HUES48 (cell line): ENCODE data around the gene CCDC33.

Experiments used
- H3K27ac ChIP-seq: one replicate; pipeline ENCODE4 v1.7.0; 2013; ENCODE audit warnings: low read depth, low read length, inconsistent platforms
- H3K27me3 ChIP-seq: 2 replicates; pipeline ENCODE4 v1.6.1; 2013; ENCODE audit warnings: mild to moderate bottlenecking, low read length; ENCODE audit not compliant: control insufficient read depth, insufficient read depth
- H3K36me3 ChIP-seq: 2 replicates; pipeline ENCODE4 v1.6.1; 2013; ENCODE audit warnings: low read length; ENCODE audit not compliant: control insufficient read depth, insufficient read depth
- H3K4me1 ChIP-seq: 2 replicates; pipeline ENCODE4 v1.6.1; 2013; ENCODE audit warnings: mild to moderate bottlenecking, low read length; ENCODE audit not compliant: control insufficient read depth, insufficient read depth
- H3K4me3 ChIP-seq: 2 replicates; pipeline ENCODE4 v1.5.1; 2013; ENCODE audit warnings: mild to moderate bottlenecking, low read depth, low read length
- H3K9ac ChIP-seq: 2 replicates; pipeline ENCODE4 v1.6.1; 2013; ENCODE audit warnings: mild to moderate bottlenecking, low read depth, low read length, moderate library complexity
- H3K9me3 ChIP-seq: 2 replicates; pipeline ENCODE4 v1.6.1; 2013; ENCODE audit warnings: low read length; ENCODE audit not compliant: control insufficient read depth, insufficient read depth

The CCDC33 gene

GRCh38 chr15:74333093-74333492, 97.0 kb downstream of the CCDC33 start:
- no peak overlapping the region for H3K4me3 ChIP-seq
- no peaks in the 10 kb centered on the region for H3K9me3 ChIP-seq
- H3K4me1 ChIP-seq, result no peaks in the 10 kb centered on the region
- H3K36me3 ChIP-seq, result no peaks in the 10 kb centered on the region
- H3K9ac ChIP-seq, result no peak overlapping the region
- H3K27me3 ChIP-seq, result no peaks in the 10 kb centered on the region
- H3K27ac ChIP-seq, result no peak overlapping the region

- Histone ChIP-seq H3K4me1 (no peaks in the 10 kb centered on the region), H3K27me3 (no peaks in the 10 kb centered on the region), H3K4me3 (no peak overlapping the region)
Observed at GRCh38 chr15:74333662-74334061, 97.5 kb downstream of the CCDC33 start.

DNA sequence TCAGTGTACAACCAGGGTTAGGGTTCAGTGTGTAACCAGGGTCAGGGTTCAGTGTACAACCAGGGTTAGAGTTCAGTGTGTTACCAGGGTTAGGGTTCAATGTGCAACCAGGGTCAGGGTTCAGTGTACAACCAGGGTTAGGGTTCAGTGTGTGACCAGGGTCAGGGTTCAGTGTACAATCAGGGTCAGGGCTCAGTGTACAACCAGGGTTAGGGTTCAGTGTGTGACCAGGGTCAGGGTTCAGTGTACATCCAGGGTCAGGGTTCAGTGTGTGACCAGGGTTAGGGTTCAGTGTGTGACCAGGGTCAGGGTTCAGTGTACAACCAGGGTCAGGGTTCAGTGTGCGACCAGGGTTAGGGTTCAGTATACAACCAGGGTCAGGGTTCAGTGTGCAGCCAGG, 98.0 kb downstream of the CCDC33 start:
- Histone ChIP-seq H3K36me3 (no peaks in the 10 kb centered on the region), H3K4me1 (no peaks in the 10 kb centered on the region), H3K27me3 (no peaks in the 10 kb centered on the region), H3K9me3 (no peaks in the 10 kb centered on the region), H3K27ac (no peak overlapping the region), H3K4me3 (no peak overlapping the region), H3K9ac (no peak overlapping the region)

More at GRCh38 chr15:74333662-74334061, 97.5 kb downstream of the CCDC33 start:
- H3K27ac ChIP-seq, result no peak overlapping the region
- no peak overlapping the region for H3K9ac ChIP-seq
- H3K9me3 ChIP-seq, result no peaks in the 10 kb centered on the region
- H3K36me3 ChIP-seq, result no peaks in the 10 kb centered on the region

- Histone ChIP-seq H3K9ac (no peak overlapping the region), H3K9me3 (no peaks in the 10 kb centered on the region), H3K27me3 (no peaks in the 10 kb centered on the region), H3K4me1 (no peaks in the 10 kb centered on the region), H3K36me3 (no peaks in the 10 kb centered on the region), H3K27ac (no peak overlapping the region), H3K4me3 (no peak overlapping the region)
Observed at GRCh38 chr15:74335396-74335795, 99.3 kb downstream of the CCDC33 start.

DNA sequence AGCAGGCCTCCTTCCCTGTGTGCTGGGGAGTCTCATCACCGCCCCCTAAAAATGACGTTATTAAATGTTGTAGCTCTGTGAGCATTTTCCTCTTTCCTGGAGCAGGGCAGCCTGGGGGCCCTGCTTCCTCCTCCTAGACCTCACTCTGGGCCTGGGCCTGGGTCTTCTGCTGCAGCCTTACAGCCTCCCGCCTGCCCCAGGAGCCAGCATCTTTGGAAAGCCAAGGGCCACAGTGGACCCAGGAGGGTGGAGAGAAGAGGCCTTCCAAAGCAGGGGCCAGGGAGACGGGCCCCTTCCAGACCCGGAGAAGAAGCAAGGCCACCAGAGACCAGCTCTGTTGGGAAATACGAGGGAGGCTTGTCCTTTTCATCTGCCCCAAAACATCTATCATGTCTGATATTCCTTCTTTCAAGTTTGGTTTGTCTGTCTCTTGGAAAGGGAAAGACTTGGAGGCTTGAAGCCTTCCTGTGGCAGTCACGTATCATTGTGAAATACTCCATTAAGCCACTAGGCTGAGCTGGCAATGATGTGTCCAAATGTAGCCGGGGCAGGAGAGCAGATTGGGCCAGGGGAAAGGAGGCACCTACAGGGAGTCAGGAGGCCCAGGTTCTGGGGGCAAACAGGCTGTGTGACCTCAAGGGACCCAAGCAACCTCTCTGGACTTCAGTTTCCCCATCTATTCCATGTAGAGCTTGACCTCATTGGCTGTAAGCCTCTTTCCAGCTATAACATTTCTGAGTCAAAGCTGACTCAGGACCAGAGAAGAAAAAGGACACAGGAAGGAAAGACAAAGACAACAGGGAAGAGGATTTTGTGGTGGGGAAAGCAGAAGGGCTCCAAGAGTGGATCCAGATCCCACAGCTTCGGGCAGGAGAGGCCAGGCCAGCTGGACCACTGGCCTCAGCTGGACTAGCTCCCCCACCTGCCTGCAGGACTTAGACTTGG, 100.2 kb downstream of the CCDC33 start:
- Histone ChIP-seq H3K27me3 (no peaks in the 10 kb centered on the region), H3K4me3 (no peak overlapping the region), H3K36me3 (no peaks in the 10 kb centered on the region), H3K9ac (no peak overlapping the region), H3K9me3 (no peaks in the 10 kb centered on the region), H3K4me1 (no peaks in the 10 kb centered on the region), H3K27ac (no peak overlapping the region)

GRCh38 chr15:74337146-74337545, 101.0 kb downstream of the CCDC33 start:
- Histone ChIP-seq H3K4me1 (no peaks in the 10 kb centered on the region), H3K27me3 (no peaks in the 10 kb centered on the region)

DNA sequence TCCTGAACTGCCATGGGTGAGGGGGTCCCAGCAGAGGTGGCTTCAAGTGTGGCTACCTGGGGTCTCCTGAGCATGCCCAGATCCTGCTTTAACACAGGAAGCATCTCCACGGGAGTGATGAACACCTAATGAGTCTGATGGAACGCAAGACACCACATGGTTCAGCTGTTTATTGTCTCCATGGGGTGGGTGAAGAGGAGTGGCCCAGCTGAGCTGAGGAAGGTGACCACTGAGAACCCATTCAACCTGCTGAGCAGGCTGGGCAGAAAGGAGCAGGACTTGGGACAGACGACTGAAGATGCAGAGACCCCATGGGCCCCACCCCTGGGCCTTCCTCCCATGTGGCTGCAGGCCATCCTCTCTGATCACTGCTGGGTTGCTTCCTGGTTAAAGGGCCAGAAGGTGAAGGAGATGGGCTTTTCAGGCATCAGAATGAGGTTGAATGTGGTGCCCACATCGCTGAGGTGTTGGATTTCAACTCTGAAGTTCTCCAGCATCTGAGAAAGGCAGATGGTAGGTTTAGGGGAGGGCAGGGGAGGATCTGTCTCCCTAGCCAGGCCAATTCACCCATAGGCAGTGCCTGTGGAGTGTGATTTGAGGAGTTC, 101.6 kb downstream of the CCDC33 start:
- Histone ChIP-seq H3K4me3 (no peak overlapping the region), H3K36me3 (no peaks in the 10 kb centered on the region), H3K9me3 (no peaks in the 10 kb centered on the region), H3K27me3 (no peaks in the 10 kb centered on the region), H3K9ac (no peak overlapping the region), H3K27ac (no peak overlapping the region), H3K4me1 (no peaks in the 10 kb centered on the region)

More at GRCh38 chr15:74337146-74337545, 101.0 kb downstream of the CCDC33 start:
- Histone ChIP-seq H3K9me3 (no peaks in the 10 kb centered on the region), H3K27ac (no peak overlapping the region), H3K9ac (no peak overlapping the region), H3K36me3 (no peaks in the 10 kb centered on the region), H3K4me3 (no peak overlapping the region)

DNA sequence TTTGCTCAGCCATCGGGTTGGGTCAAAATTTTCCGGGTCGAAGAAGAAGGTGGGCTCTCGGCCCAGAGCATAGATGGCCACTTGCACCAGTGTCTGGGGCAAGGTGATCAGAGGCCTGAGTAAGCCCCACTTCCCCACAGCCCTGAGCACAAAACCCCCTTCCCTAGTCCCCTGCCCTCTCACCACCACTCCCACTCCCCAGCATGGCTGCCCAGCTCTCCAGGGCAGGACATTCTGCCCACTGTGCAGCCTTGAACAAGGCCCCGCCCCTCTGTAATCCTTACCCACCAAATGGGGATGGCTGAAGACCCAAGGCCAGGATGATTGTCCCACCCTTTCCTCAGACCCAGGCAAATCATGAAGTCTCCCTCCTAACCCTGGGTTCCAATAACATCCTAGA, 102.5 kb downstream of the CCDC33 start:
- no peaks in the 10 kb centered on the region for H3K36me3 ChIP-seq
- H3K27ac ChIP-seq, result no peak overlapping the region
- no peak overlapping the region for H3K9ac ChIP-seq
- H3K9me3 ChIP-seq, result no peaks in the 10 kb centered on the region
- H3K4me1 ChIP-seq, result no peaks in the 10 kb centered on the region
- H3K27me3 ChIP-seq, result no peaks in the 10 kb centered on the region
- no peak overlapping the region for H3K4me3 ChIP-seq

- Histone ChIP-seq H3K9ac (no peak overlapping the region), H3K27me3 (no peaks in the 10 kb centered on the region), H3K27ac (no peak overlapping the region), H3K4me1 (no peaks in the 10 kb centered on the region), H3K36me3 (no peaks in the 10 kb centered on the region), H3K4me3 (no peak overlapping the region), H3K9me3 (no peaks in the 10 kb centered on the region)
Observed at GRCh38 chr15:74339371-74339770, 103.2 kb downstream of the CCDC33 start.

- Histone ChIP-seq H3K27me3 (no peaks in the 10 kb centered on the region), H3K4me3 (no peak overlapping the region), H3K9ac (no peak overlapping the region), H3K36me3 (no peaks in the 10 kb centered on the region), H3K4me1 (no peaks in the 10 kb centered on the region), H3K27ac (no peak overlapping the region), H3K9me3 (no peaks in the 10 kb centered on the region)
Observed at GRCh38 chr15:74340150-74340549, 104.0 kb downstream of the CCDC33 start.

GRCh38 chr15:74343127-74343796, 107.1 kb downstream of the CCDC33 start:
- no peak overlapping the region for H3K4me3 ChIP-seq
- no peaks in the 10 kb centered on the region for H3K36me3 ChIP-seq
- no peaks in the 10 kb centered on the region for H3K9me3 ChIP-seq
- H3K27me3 ChIP-seq, result no peaks in the 10 kb centered on the region
- no peak overlapping the region for H3K27ac ChIP-seq
- H3K4me1 ChIP-seq, result no peaks in the 10 kb centered on the region
- no peak overlapping the region for H3K9ac ChIP-seq
